ENCODE results near the gene LIN28A.
"Not testable (repeated sequence)": the region's sequence is repeated elsewhere in the genome, so short reads cannot be mapped to it uniquely, and the experiment has no call there.

LIN28A gene

GRCh38 chr1:26373789-26374188, 36.8 kb upstream of the LIN28A start:
- peaks cover 0 to 2% (median 0%) of the 10 kb centered on the region in 5 experiments for H3K9me3 ChIP-seq (ENCODE audit: control extremely low read depth in 1 of 5, control insufficient read depth in 4 of 5, insufficient read depth in 2 of 5, low read depth in 1 of 5, low read length in 4 of 5)
- DNase-seq, result peak in 2 of 3 donors; percentile 48 to 52
- H3K27ac ChIP-seq (ENCODE audit: insufficient read depth in 1 of 2, low read depth in 1 of 2, low read length in 2 of 2, poor library complexity in 1 of 2, severe bottlenecking in 2 of 2), result peak overlapping the region in 1 of 2 experiments; percentile 4
- no peaks in the 10 kb centered on the region for H3K36me3 ChIP-seq (ENCODE audit: control insufficient read depth in 4 of 4, insufficient read depth in 4 of 4, low read length in 3 of 4)
- peaks cover 14 to 86% (median 70%) of the 10 kb centered on the region in 4 experiments for H3K4me1 ChIP-seq (ENCODE audit: control extremely low read depth in 1 of 4, control insufficient read depth in 4 of 4, insufficient read depth in 4 of 4, low read length in 3 of 4)
- H3K27me3 ChIP-seq (replicated peaks in 2 of 5; ENCODE audit: control insufficient read depth in 4 of 5, insufficient read depth in 5 of 5, low read length in 4 of 5), result no peaks in the 10 kb centered on the region
- 0% methylated on average over 1 of the region's 2 CpGs for WGBS (ENCODE audit: insufficient coverage)
- H3K4me3 ChIP-seq (ENCODE audit: control insufficient read depth in 1 of 7, extremely low read depth in 1 of 7, insufficient read depth in 4 of 7, low read depth in 2 of 7, low read length in 6 of 7), result no peak overlapping the region
- ChIA-PET POLR2A (interaction anchor here (0.6 kb wide), 1 partner anchor 12 kb away, joined by 3 read pairs; no protein-coding TSS in a partner anchor), CTCF (interaction anchor here (1.0 to 3.3 kb wide), 6 partner anchors 9 to 97 kb away, joined by 4 to 29 read pairs (median 7); no protein-coding TSS in a partner anchor)

- peaks cover 15 to 90% (median 71%) of the 10 kb centered on the region in 4 experiments for H3K4me1 ChIP-seq (ENCODE audit: control extremely low read depth in 1 of 4, control insufficient read depth in 4 of 4, insufficient read depth in 4 of 4, low read length in 3 of 4)
- POLR2A ChIA-PET, result interaction anchor here (0.6 kb wide), 1 partner anchor 1503 kb away, joined by 3 read pairs; no protein-coding TSS in a partner anchor
Observed at GRCh38 chr1:26374361-26374760, 36.3 kb upstream of the LIN28A start.

GRCh38 chr1:26375081-26375480, 35.5 kb upstream of the LIN28A start:
- peaks cover 0 to 2% (median 0%) of the 10 kb centered on the region in 5 experiments for H3K9me3 ChIP-seq (ENCODE audit: control extremely low read depth in 1 of 5, control insufficient read depth in 4 of 5, insufficient read depth in 2 of 5, low read depth in 1 of 5, low read length in 4 of 5)
- no peaks in the 10 kb centered on the region for H3K27me3 ChIP-seq (replicated peaks in 2 of 5; ENCODE audit: control insufficient read depth in 4 of 5, insufficient read depth in 5 of 5, low read length in 4 of 5)
- no peaks in the 10 kb centered on the region for H3K36me3 ChIP-seq (ENCODE audit: control insufficient read depth in 4 of 4, insufficient read depth in 4 of 4, low read length in 3 of 4)
- no peak overlapping the region for H3K4me3 ChIP-seq (ENCODE audit: control insufficient read depth in 1 of 7, extremely low read depth in 1 of 7, insufficient read depth in 4 of 7, low read depth in 2 of 7, low read length in 6 of 7)
- POLR2A ChIA-PET, result interaction anchor here (0.9 kb wide), 1 partner anchor 87 kb away, joined by 3 read pairs; no protein-coding TSS in a partner anchor
- no peak overlapping the region for H3K27ac ChIP-seq (ENCODE audit: insufficient read depth in 1 of 2, low read depth in 1 of 2, low read length in 2 of 2, poor library complexity in 1 of 2, severe bottlenecking in 2 of 2)
- CTCF ChIA-PET, result interaction anchor here (1.5 to 3.3 kb wide), 4 partner anchors 11 to 90 kb away, joined by 3 to 29 read pairs (median 10); no protein-coding TSS in a partner anchor
- DNase-seq, result peak in 2 of 3 donors; percentile 70 to 76
- 3% methylated on average over 5 of the region's 6 CpGs for WGBS (ENCODE audit: insufficient coverage)
- H3K4me1 ChIP-seq (ENCODE audit: control extremely low read depth in 1 of 4, control insufficient read depth in 4 of 4, insufficient read depth in 4 of 4, low read length in 3 of 4), result peaks cover 15 to 87% (median 68%) of the 10 kb centered on the region in 4 experiments

More at GRCh38 chr1:26374361-26374760, 36.3 kb upstream of the LIN28A start:
- not testable (repeated sequence) for H3K9me3 ChIP-seq (ENCODE audit: control extremely low read depth in 1 of 5, control insufficient read depth in 4 of 5, insufficient read depth in 2 of 5, low read depth in 1 of 5, low read length in 4 of 5); H3K4me3 ChIP-seq (ENCODE audit: control insufficient read depth in 1 of 7, extremely low read depth in 1 of 7, insufficient read depth in 4 of 7, low read depth in 2 of 7, low read length in 6 of 7); H3K36me3 ChIP-seq (ENCODE audit: control insufficient read depth in 4 of 4, insufficient read depth in 4 of 4, low read length in 3 of 4); H3K27ac ChIP-seq (ENCODE audit: insufficient read depth in 1 of 2, low read depth in 1 of 2, low read length in 2 of 2, poor library complexity in 1 of 2, severe bottlenecking in 2 of 2); DNase-seq; H3K27me3 ChIP-seq (replicated peaks in 2 of 5; ENCODE audit: control insufficient read depth in 4 of 5, insufficient read depth in 5 of 5, low read length in 4 of 5)
- CTCF ChIA-PET, result interaction anchor here (1.0 to 3.3 kb wide), 6 partner anchors 10 to 98 kb away, joined by 3 to 29 read pairs (median 7); no protein-coding TSS in a partner anchor
- 83% methylated on average over 2 of the region's 2 CpGs for WGBS (ENCODE audit: insufficient coverage)

- H3K4me1 ChIP-seq (ENCODE audit: control extremely low read depth in 1 of 4, control insufficient read depth in 4 of 4, insufficient read depth in 4 of 4, low read length in 3 of 4), result peaks cover 15 to 80% (median 58%) of the 10 kb centered on the region in 4 experiments
- CTCF ChIA-PET, result interaction anchor here (0.6 to 2.6 kb wide), 3 partner anchors 12 to 118 kb away, joined by 3 to 19 read pairs (median 5); no protein-coding TSS in a partner anchor
- POLR2A ChIA-PET, result no interaction called here
Observed at GRCh38 chr1:26376050-26376449, 34.6 kb upstream of the LIN28A start.

GRCh38 chr1:26378088-26378878, 32.3 kb upstream of the LIN28A start:
- H3K36me3 ChIP-seq (ENCODE audit: control insufficient read depth in 4 of 4, insufficient read depth in 4 of 4, low read length in 3 of 4), result no peaks in the 10 kb centered on the region
- CTCF ChIA-PET, result interaction anchor here (0.5 to 2.6 kb wide), 11 partner anchors 8 to 444 kb away, joined by 3 to 19 read pairs (median 4); partner anchors contain the start of gene ZNF593
- POLR2A ChIA-PET, result interaction anchor here (1.0 to 1.3 kb wide), 4 partner anchors 8 to 54 kb away, joined by 3 to 4 read pairs (median 3); partner anchors contain the start of gene DHDDS
- no peaks in the 10 kb centered on the region for H3K27me3 ChIP-seq (replicated peaks in 2 of 5; ENCODE audit: control insufficient read depth in 4 of 5, insufficient read depth in 5 of 5, low read length in 4 of 5)
- H3K9me3 ChIP-seq (ENCODE audit: control extremely low read depth in 1 of 5, control insufficient read depth in 4 of 5, insufficient read depth in 2 of 5, low read depth in 1 of 5, low read length in 4 of 5), result no peaks in the 10 kb centered on the region
- H3K27ac ChIP-seq (ENCODE audit: insufficient read depth in 1 of 2, low read depth in 1 of 2, low read length in 2 of 2, poor library complexity in 1 of 2, severe bottlenecking in 2 of 2), result peak overlapping the region in 1 of 2 experiments; percentile 54
- H3K4me1 ChIP-seq (ENCODE audit: control extremely low read depth in 1 of 4, control insufficient read depth in 4 of 4, insufficient read depth in 4 of 4, low read length in 3 of 4), result peaks cover 15 to 58% (median 45%) of the 10 kb centered on the region in 4 experiments
- H3K4me3 ChIP-seq (ENCODE audit: control insufficient read depth in 1 of 7, extremely low read depth in 1 of 7, insufficient read depth in 4 of 7, low read depth in 2 of 7, low read length in 6 of 7), result peak overlapping the region in 3 of 7 experiments; percentile 6 to 50 (median 30)
- DNase-seq, result peak; percentile 70 to 96 (median 94)
- 14% methylated on average over 4 of the region's 5 CpGs for WGBS (ENCODE audit: insufficient coverage)

More at GRCh38 chr1:26376050-26376449, 34.6 kb upstream of the LIN28A start:
- H3K4me3 ChIP-seq (ENCODE audit: control insufficient read depth in 1 of 7, extremely low read depth in 1 of 7, insufficient read depth in 4 of 7, low read depth in 2 of 7, low read length in 6 of 7), result no peak overlapping the region
- H3K27ac ChIP-seq (ENCODE audit: insufficient read depth in 1 of 2, low read depth in 1 of 2, low read length in 2 of 2, poor library complexity in 1 of 2, severe bottlenecking in 2 of 2), result no peak overlapping the region
- no peaks in the 10 kb centered on the region for H3K27me3 ChIP-seq (replicated peaks in 2 of 5; ENCODE audit: control insufficient read depth in 4 of 5, insufficient read depth in 5 of 5, low read length in 4 of 5)
- no peak for DNase-seq
- H3K9me3 ChIP-seq (ENCODE audit: control extremely low read depth in 1 of 5, control insufficient read depth in 4 of 5, insufficient read depth in 2 of 5, low read depth in 1 of 5, low read length in 4 of 5), result no peaks in the 10 kb centered on the region
- H3K36me3 ChIP-seq (ENCODE audit: control insufficient read depth in 4 of 4, insufficient read depth in 4 of 4, low read length in 3 of 4), result no peaks in the 10 kb centered on the region
- WGBS (ENCODE audit: insufficient coverage), result 100% methylated on average over 4 of the region's 4 CpGs

GRCh38 chr1:26378879-26379251, 31.8 kb upstream of the LIN28A start:
- Histone ChIP-seq H3K4me1 (ENCODE audit: control extremely low read depth in 1 of 4, control insufficient read depth in 4 of 4, insufficient read depth in 4 of 4, low read length in 3 of 4) (peaks cover 10 to 52% (median 39%) of the 10 kb centered on the region in 4 experiments), H3K9me3 (ENCODE audit: control extremely low read depth in 1 of 5, control insufficient read depth in 4 of 5, insufficient read depth in 2 of 5, low read depth in 1 of 5, low read length in 4 of 5) (no peaks in the 10 kb centered on the region), H3K27me3 (replicated peaks in 2 of 5; ENCODE audit: control insufficient read depth in 4 of 5, insufficient read depth in 5 of 5, low read length in 4 of 5) (no peaks in the 10 kb centered on the region), H3K27ac (ENCODE audit: insufficient read depth in 1 of 2, low read depth in 1 of 2, low read length in 2 of 2, poor library complexity in 1 of 2, severe bottlenecking in 2 of 2) (no peak overlapping the region), H3K4me3 (ENCODE audit: control insufficient read depth in 1 of 7, extremely low read depth in 1 of 7, insufficient read depth in 4 of 7, low read depth in 2 of 7, low read length in 6 of 7) (no peak overlapping the region), H3K36me3 (ENCODE audit: control insufficient read depth in 4 of 4, insufficient read depth in 4 of 4, low read length in 3 of 4) (no peaks in the 10 kb centered on the region)
- WGBS (ENCODE audit: insufficient coverage), result 100% methylated on average over 2 of the region's 3 CpGs
- ChIA-PET POLR2A (interaction anchor here (1.2 to 1.3 kb wide), 2 partner anchors 9 to 53 kb away, joined by 3 read pairs; partner anchors contain the start of gene DHDDS), CTCF (interaction anchor here (0.5 to 1.8 kb wide), 8 partner anchors 9 to 429 kb away, joined by 3 to 6 read pairs (median 4); partner anchors contain the start of gene ZNF593)
- no peak for DNase-seq
